Measurements from ENCODE around the gene ATP1B4. TPM values are rescaled to one million over a fixed set of nuclear protein-coding genes. Genes with fewer than 3 reads are reported as not detected.

Gene ATP1B4
- total and polyA plus RNA-seq, 12 donors: not detected

DNA sequence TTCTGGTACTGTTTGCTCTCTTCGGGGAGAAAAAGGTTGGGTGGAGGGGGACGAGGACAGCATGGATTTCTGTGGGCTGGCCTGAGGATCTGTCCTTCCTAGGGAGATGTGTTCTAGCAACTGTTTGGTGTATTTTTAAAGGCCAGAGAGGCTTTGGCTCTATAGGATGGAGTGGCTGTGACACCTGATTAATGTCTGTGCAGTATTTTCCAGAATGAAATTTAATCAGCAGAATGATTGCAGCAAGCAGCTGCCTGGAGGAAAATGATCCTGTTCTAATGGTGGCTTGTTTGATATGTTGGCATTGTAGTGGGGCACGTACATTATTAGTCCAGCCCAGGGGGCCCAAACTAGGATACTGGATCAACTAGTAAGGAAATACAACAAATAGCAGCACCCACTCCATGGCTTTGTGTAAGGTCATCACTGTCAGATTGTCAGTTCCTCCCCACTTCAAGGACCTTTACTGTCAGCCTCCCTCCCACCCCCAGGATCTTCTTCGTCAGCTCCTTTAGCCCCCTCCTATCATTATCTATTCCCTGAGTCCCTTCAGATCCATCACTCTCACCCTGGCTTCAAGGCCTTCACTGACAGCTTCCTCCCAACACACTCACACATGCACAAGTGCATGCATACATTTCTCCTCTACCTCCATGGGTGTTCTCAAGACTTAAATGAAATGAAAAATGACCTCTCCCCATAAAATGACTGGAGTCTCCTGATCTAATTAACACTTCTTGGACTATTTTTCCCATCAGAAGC, 40.2 kb upstream of the ATP1B4 start:
- Histone ChIP-seq H3K4me1 (replicated peaks in 1 of 2) (no peaks in the 10 kb centered on the region), H3K36me3 (replicated peaks in 1 of 2) (no peaks in the 10 kb centered on the region), H3K9me3 (replicated peaks in 1 of 3) (no peaks in the 10 kb centered on the region), H3K27me3 (peaks cover 18% of the 10 kb centered on the region), H3K4me3 (no peak overlapping the region), H3K27ac (no peak overlapping the region)
- 59 to 75% (median 66%) methylated on average over 3 to 4 of the region's 4 CpGs for WGBS, 4 donors
- intact Hi-C loops (cut with DNase I): no loop called here
- TF ChIP-seq, protein P1, sequence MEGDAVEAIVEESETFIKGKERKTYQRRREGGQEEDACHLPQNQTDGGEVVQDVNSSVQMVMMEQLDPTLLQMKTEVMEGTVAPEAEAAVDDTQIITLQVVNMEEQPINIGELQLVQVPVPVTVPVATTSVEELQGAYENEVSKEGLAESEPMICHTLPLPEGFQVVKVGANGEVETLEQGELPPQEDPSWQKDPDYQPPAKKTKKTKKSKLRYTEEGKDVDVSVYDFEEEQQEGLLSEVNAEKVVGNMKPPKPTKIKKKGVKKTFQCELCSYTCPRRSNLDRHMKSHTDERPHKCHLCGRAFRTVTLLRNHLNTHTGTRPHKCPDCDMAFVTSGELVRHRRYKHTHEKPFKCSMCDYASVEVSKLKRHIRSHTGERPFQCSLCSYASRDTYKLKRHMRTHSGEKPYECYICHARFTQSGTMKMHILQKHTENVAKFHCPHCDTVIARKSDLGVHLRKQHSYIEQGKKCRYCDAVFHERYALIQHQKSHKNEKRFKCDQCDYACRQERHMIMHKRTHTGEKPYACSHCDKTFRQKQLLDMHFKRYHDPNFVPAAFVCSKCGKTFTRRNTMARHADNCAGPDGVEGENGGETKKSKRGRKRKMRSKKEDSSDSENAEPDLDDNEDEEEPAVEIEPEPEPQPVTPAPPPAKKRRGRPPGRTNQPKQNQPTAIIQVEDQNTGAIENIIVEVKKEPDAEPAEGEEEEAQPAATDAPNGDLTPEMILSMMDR (IDR thresholded peaks at IDR 0.05): no peak
- no peak for TF ChIP-seq POLR2A (IDR thresholded peaks at IDR 0.05)
- DNase-seq: no peak

DNA sequence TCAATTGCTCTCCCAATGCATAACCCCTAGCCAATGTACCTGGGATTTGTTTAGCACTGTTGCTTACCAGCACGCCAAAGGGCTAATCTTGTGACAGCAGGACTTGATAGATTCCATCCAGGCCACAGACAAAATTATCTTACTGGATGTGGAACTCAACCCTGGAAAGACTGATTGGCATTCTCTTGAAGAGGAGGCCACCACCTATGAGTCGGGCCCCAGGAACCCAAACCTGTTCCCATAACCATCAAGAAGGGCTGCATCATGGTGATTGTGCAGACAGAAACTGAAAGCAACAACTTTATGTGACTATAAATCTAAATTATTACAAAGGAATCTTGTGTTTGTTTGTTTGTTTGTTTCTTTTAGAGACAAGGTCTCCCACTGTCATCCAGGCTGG, 30.8 kb upstream of the ATP1B4 start:
- 40 to 88% (median 77%) methylated on average over 1 to 2 of the region's 2 CpGs for WGBS, 4 donors
- TF ChIP-seq POLR2A (IDR thresholded peaks at IDR 0.05): no peak
- TF ChIP-seq, protein P1 (IDR thresholded peaks at IDR 0.05): no peak
- H3K4me1 ChIP-seq (replicated peaks in 1 of 2): no peaks in the 10 kb centered on the region
- no peak for DNase-seq
- H3K27me3 ChIP-seq: no peaks in the 10 kb centered on the region
- H3K27ac ChIP-seq: no peak overlapping the region
- no peaks in the 10 kb centered on the region for H3K9me3 ChIP-seq (replicated peaks in 1 of 3)
- H3K36me3 ChIP-seq (replicated peaks in 1 of 2): no peaks in the 10 kb centered on the region
- no peak overlapping the region for H3K4me3 ChIP-seq
- intact Hi-C loops (cut with DNase I): no loop called here

DNA sequence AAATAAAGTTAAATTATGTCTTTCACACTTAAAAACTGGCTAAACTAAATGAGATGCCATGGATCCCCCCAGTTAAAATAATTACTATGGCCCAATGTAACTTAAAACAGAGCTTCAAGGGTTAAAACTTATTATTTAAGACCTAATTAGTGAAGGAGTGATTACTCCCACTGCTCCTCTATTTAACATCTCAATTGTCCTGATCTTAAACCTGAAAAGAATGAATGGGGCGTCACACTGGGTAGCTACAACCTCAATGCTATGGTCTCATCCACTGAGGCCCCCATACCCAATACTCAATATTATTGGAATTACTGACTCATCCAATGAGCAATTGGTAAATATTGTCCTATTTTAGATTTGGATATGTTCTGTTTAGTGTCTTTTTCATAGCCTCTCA, 29.5 kb upstream of the ATP1B4 start:
- WGBS, 4 donors: 46 to 77% (median 62%) methylated on average over 1 of the region's 1 CpG
- H3K27ac ChIP-seq: no peak overlapping the region
- peaks cover 0 to 9% (median 0%) of the 10 kb centered on the region in 3 donors for H3K9me3 ChIP-seq (replicated peaks in 1 of 3)
- no peaks in the 10 kb centered on the region for H3K36me3 ChIP-seq (replicated peaks in 1 of 2)
- H3K27me3 ChIP-seq: no peaks in the 10 kb centered on the region
- no peaks in the 10 kb centered on the region for H3K4me1 ChIP-seq (replicated peaks in 1 of 2)
- intact Hi-C loops (cut with DNase I): no loop called here
- TF ChIP-seq, protein P1 (IDR thresholded peaks at IDR 0.05): no peak
- no peak for TF ChIP-seq POLR2A (IDR thresholded peaks at IDR 0.05)
- DNase-seq: no peak
- H3K4me3 ChIP-seq: no peak overlapping the region

DNA sequence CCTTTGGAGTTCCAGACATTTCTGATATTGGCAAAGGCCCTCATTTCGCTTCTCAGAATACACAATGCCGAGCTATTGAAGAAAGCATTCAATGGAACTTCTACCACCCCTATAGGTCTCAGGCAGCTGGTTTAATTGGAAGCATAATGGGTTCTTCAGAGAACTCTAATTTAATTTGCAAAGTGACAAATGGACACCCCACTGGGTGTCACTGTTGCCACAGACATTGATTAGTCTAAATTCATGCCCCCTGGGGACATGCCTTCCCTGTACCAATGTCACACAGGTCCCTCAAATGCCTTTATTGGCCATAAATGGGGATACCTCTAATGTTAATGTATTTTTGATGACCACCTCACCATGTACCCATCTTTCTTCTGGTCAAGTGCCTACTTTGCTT, 27.7 kb upstream of the ATP1B4 start:
- WGBS, 4 donors: 27 to 92% (median 59%) methylated on average over 2 of the region's 2 CpGs
- intact Hi-C loops (cut with DNase I): no loop called here
- TF ChIP-seq POLR2A (IDR thresholded peaks at IDR 0.05): no peak
- TF ChIP-seq, protein P1 (IDR thresholded peaks at IDR 0.05): no peak

More for the DNA sequence above, 27.7 kb upstream of the ATP1B4 start:
- Histone ChIP-seq H3K9me3 (replicated peaks in 1 of 3) (peaks cover 0 to 12% (median 0%) of the 10 kb centered on the region in 3 donors), H3K36me3 (replicated peaks in 1 of 2) (no peaks in the 10 kb centered on the region), H3K27me3 (no peaks in the 10 kb centered on the region), H3K4me1 (replicated peaks in 1 of 2) (no peaks in the 10 kb centered on the region), H3K27ac (no peak overlapping the region), H3K4me3 (no peak overlapping the region)
- DNase-seq: no peak

Data from adrenal gland (tissue), 12 donors.